ENCODE measurements around the gene FCF1.

- TF ChIP-seq CTCF (IDR thresholded peaks at IDR 0.05; ENCODE audit: insufficient read depth, low read depth, low read length) (no peak), EZH2 (IDR thresholded peaks at IDR 0.05; ENCODE audit: insufficient read depth, low read length) (no peak)
Measured at GRCh38 chr14:74754157-74754556, 41.2 kb downstream of the FCF1 start.
